ENCODE results near the gene FBP2. TPM values are rescaled to one million over a fixed set of nuclear protein-coding genes. Genes with fewer than 3 reads are reported as not detected.

FBP2 gene
- total and polyA plus RNA-seq, 8 donors = 0.46 to 0.95 (median 0.60) TPM; not detected in 1

DNA sequence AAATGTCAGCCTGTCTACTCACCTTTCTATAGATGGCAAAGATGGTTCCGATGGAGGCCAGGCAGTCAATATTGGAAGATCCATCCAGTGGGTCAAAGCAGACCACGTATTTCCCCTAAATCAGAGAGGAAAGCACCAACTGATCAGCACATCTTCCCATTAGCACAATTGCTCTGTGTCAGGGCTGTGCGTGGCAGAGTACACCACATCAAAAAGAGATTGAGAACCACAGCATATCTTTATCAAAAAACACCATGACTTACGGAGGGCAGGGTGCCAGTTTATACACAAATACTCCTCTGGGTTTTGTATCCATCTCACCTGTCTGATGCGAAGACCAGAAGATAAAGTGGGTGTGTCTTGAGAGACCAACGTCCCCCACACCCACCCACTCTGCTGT lies 9.1 kb downstream of the FBP2 start:
- no peak for ATAC-seq
- no peak for FAIRE-seq

DNA sequence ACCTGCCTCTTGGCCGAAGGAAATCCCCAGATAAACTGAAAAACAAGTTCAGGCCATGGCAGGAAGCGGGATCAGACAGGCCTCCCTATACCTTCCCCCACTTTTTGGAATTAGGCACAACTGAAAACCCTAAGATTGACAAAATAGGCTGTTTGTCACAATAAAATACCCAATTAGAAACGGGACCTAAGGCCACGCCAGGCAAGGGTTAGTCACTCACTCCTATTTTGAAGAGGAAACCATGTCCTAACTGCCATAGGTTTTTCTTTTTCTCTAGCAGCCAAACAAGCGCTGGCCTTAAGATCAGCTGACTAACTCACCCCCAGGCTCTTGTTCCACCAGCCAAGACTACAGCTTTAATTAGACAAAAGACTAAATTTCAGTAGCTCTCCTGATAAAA lies 11.9 kb downstream of the FBP2 start:
- no peak for ATAC-seq
- H3K4me3 ChIP-seq = no peak overlapping the region
- 94 to 95% methylated on average over 5 of the region's 5 CpGs for WGBS, 2 donors
- H3K4me1 ChIP-seq = peaks cover 0 to 11% (median 4%) of the 10 kb centered on the region in 3 donors
- H3K9me3 ChIP-seq = no peaks in the 10 kb centered on the region
- intact Hi-C loops (cut with DNase I) = no loop called here
- no peaks in the 10 kb centered on the region for H3K36me3 ChIP-seq
- FAIRE-seq = no peak
- DNase-seq = no peak
- TF ChIP-seq, protein P1, sequence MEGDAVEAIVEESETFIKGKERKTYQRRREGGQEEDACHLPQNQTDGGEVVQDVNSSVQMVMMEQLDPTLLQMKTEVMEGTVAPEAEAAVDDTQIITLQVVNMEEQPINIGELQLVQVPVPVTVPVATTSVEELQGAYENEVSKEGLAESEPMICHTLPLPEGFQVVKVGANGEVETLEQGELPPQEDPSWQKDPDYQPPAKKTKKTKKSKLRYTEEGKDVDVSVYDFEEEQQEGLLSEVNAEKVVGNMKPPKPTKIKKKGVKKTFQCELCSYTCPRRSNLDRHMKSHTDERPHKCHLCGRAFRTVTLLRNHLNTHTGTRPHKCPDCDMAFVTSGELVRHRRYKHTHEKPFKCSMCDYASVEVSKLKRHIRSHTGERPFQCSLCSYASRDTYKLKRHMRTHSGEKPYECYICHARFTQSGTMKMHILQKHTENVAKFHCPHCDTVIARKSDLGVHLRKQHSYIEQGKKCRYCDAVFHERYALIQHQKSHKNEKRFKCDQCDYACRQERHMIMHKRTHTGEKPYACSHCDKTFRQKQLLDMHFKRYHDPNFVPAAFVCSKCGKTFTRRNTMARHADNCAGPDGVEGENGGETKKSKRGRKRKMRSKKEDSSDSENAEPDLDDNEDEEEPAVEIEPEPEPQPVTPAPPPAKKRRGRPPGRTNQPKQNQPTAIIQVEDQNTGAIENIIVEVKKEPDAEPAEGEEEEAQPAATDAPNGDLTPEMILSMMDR (IDR thresholded peaks at IDR 0.05) = no peak
- no peak overlapping the region for H3K27ac ChIP-seq
- no peaks in the 10 kb centered on the region for H3K27me3 ChIP-seq

More for the DNA sequence above, 9.1 kb downstream of the FBP2 start:
- TF ChIP-seq, protein P1 (IDR thresholded peaks at IDR 0.05) = no peak
- Histone ChIP-seq H3K27ac (no peak overlapping the region), H3K36me3 (no peaks in the 10 kb centered on the region), H3K4me3 (no peak overlapping the region), H3K4me1 (no peaks in the 10 kb centered on the region), H3K27me3 (no peaks in the 10 kb centered on the region), H3K9me3 (no peaks in the 10 kb centered on the region)
- 82 to 87% methylated on average over 6 of the region's 6 CpGs for WGBS, 2 donors
- intact Hi-C loops (cut with DNase I) = no loop called here
- no peak for DNase-seq

DNA sequence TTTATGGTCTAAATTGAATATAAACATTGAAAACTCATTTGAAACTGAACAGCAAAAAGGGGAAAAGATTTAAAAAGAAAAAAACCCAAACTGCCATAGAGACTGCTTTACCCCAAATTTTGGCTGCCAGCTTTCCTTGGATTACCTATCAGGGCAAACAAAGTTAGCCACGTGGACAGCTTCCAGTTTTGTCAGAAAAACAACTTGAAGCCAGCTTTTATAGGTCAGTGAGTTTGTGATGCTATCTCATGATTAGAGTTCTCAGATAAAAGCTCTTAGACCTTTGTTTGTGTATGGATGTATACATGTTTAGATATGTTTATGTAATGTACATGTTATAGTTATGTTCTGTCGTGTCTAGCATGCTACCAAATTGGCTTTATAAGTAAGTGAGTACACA lies 16.1 kb downstream of the FBP2 start:
- 6 to 20% methylated on average over 2 of the region's 2 CpGs for WGBS, 2 donors
- Histone ChIP-seq H3K9me3 (no peaks in the 10 kb centered on the region), H3K4me1 (peaks cover 0 to 11% (median 4%) of the 10 kb centered on the region in 3 donors), H3K27ac (no peak overlapping the region), H3K36me3 (no peaks in the 10 kb centered on the region), H3K27me3 (no peaks in the 10 kb centered on the region), H3K4me3 (no peak overlapping the region)
- intact Hi-C loops (cut with DNase I) = no loop called here
- DNase-seq (no peak), ATAC-seq (no peak), FAIRE-seq (no peak)
- TF ChIP-seq, protein P1 (IDR thresholded peaks at IDR 0.05) = no peak

DNA sequence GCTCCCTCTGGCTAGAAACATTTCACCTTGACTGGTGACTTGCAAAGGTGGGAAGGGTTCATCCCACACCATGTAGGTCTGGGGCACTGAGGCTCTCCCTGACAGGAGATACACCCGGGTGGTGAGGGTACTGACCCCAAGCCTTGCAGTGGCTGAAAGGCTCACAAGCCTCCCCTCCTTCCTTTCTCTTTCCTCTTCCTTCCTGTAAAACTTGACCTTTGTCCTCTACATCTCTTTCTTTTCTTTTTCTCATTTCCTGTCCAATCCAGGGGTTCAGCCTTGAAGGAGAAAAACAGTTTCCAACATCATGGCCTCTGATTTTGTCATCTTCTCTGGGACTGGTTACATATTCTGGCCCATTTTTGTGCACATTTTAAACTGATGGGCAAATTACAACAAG lies 16.6 kb downstream of the FBP2 start:
- no peak for DNase-seq
- TF ChIP-seq, protein P1 (IDR thresholded peaks at IDR 0.05) = no peak

DNA sequence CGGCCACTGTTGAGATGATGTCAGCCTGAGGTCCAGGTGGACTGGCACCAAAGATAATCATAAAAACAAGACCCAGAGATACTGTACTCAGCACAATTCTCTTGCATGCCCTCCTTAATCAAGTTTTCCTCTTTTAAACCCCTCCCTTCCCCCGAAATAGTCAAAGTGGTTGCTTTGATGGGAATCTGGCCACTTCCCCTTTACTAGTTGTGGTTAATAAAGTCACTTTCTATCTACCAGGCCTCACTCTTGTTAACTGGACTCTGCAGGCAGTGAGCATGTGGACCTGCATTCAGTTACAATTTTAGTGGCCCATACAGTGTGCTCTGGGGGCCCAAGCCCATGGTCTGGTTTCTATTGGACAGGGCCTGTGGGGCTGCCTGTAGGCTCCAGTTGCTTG lies 17.5 kb downstream of the FBP2 start:
- WGBS, 2 donors = 88 to 90% methylated on average over 2 of the region's 2 CpGs
- peaks cover 0 to 11% (median 4%) of the 10 kb centered on the region in 3 donors for H3K4me1 ChIP-seq
- TF ChIP-seq, protein P1 (IDR thresholded peaks at IDR 0.05) = no peak
- no peak overlapping the region for H3K27ac ChIP-seq
- intact Hi-C loops (cut with DNase I) = no loop called here
- H3K4me3 ChIP-seq = no peak overlapping the region
- H3K27me3 ChIP-seq = no peaks in the 10 kb centered on the region
- DNase-seq = no peak
- ATAC-seq = no peak
- H3K36me3 ChIP-seq = no peaks in the 10 kb centered on the region
- FAIRE-seq = no peak
- H3K9me3 ChIP-seq = no peaks in the 10 kb centered on the region

More for the DNA sequence above, 16.6 kb downstream of the FBP2 start:
- Histone ChIP-seq H3K4me1 (peaks cover 0 to 11% (median 4%) of the 10 kb centered on the region in 3 donors), H3K9me3 (no peaks in the 10 kb centered on the region), H3K36me3 (no peaks in the 10 kb centered on the region), H3K27ac (no peak overlapping the region), H3K27me3 (no peaks in the 10 kb centered on the region), H3K4me3 (no peak overlapping the region)
- WGBS, 2 donors = 42% methylated on average over 1 of the region's 1 CpG
- FAIRE-seq (no peak), ATAC-seq (no peak)
- intact Hi-C loops (cut with DNase I) = no loop called here
